Peyer's patch (tissue), 4 donors: Measurements from ENCODE around the gene LIF.

Experiments used
- CTCF ChIP-seq, 6 experiments: fragments of 450-650 bp in 4 of 6; fragments of 200-600 bp in 2 of 6; sonication (generic) in 1 of 6; IDR thresholded peaks; one replicate each; pipeline ENCODE4 v1.5.1; 2017 to 2019; ENCODE audit warnings: antibody characterized with exemption in 6 of 6, mild to moderate bottlenecking in 3 of 6, moderate library complexity in 1 of 6
- POLR2A ChIP-seq, 2 donors: fragments of 450-650 bp; IDR thresholded peaks; one replicate each; pipeline ENCODE4 v1.5.1; 2017; ENCODE audit warnings: antibody characterized with exemption in 2 of 2, mild to moderate bottlenecking in 2 of 2, moderate library complexity in 2 of 2

- TF ChIP-seq POLR2A (IDR thresholded peaks at IDR 0.05) (no peak), CTCF (IDR thresholded peaks at IDR 0.05) (no peak)
Observed at GRCh38 chr22:30291058-30291892, 44.7 kb upstream of the LIF start.
